ENCODE results near the gene APPL1.
"Not testable (repeated sequence)": the region's sequence is repeated elsewhere in the genome, so short reads cannot be mapped to it uniquely, and the experiment has no call there.

The APPL1 gene

DNA sequence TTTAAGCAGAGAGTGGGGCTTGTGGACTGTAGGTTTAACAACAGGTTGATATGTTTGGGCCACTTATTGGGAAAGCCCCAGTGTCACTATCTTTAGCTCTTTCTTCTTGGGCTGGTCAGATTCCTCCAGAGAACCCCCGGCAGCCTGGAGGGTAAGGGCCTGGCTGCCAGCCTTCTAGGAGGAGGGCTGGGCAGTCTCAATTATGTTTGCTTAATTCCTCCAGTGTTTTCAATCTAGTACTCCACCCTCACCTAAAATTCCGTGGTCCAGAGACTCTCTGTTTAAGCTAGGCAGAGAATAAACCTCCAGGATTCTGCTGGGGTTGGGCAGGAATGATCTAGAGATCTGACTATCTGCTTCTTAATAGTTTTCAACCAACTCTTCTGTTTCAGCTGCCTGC, 59.7 kb downstream of the APPL1 start:
- Histone ChIP-seq H3K27ac (no peak overlapping the region), H3K4me3 (no peak overlapping the region)
- TF ChIP-seq, protein P1, sequence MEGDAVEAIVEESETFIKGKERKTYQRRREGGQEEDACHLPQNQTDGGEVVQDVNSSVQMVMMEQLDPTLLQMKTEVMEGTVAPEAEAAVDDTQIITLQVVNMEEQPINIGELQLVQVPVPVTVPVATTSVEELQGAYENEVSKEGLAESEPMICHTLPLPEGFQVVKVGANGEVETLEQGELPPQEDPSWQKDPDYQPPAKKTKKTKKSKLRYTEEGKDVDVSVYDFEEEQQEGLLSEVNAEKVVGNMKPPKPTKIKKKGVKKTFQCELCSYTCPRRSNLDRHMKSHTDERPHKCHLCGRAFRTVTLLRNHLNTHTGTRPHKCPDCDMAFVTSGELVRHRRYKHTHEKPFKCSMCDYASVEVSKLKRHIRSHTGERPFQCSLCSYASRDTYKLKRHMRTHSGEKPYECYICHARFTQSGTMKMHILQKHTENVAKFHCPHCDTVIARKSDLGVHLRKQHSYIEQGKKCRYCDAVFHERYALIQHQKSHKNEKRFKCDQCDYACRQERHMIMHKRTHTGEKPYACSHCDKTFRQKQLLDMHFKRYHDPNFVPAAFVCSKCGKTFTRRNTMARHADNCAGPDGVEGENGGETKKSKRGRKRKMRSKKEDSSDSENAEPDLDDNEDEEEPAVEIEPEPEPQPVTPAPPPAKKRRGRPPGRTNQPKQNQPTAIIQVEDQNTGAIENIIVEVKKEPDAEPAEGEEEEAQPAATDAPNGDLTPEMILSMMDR (IDR thresholded peaks at IDR 0.05) = no peak
- DNase-seq (ENCODE audit: low spot score) = no peak

DNA sequence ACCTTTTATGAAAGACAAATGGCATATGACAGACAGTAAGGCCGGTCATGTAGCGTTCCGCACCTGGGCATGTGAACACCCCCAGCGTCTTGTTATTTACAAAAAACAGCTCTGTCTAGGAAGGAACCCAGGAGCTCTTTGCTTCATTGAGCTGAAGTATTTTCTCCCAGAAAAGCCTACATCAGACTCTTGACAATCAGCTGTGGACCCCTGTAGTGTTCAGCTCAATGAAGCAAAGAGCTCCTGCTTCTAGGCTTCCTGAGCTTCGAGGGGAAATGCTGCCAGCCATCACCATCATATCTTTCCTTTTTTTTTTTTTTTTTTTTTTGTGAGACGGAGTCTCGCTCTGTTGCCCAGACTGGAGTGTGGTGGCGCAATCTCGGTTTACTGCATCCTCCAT, 60.9 kb downstream of the APPL1 start:
- no peak for DNase-seq (ENCODE audit: low spot score)
- no peak overlapping the region for H3K27ac ChIP-seq
- TF ChIP-seq, protein P1 (IDR thresholded peaks at IDR 0.05) = no peak
- no peak overlapping the region for H3K4me3 ChIP-seq

DNA sequence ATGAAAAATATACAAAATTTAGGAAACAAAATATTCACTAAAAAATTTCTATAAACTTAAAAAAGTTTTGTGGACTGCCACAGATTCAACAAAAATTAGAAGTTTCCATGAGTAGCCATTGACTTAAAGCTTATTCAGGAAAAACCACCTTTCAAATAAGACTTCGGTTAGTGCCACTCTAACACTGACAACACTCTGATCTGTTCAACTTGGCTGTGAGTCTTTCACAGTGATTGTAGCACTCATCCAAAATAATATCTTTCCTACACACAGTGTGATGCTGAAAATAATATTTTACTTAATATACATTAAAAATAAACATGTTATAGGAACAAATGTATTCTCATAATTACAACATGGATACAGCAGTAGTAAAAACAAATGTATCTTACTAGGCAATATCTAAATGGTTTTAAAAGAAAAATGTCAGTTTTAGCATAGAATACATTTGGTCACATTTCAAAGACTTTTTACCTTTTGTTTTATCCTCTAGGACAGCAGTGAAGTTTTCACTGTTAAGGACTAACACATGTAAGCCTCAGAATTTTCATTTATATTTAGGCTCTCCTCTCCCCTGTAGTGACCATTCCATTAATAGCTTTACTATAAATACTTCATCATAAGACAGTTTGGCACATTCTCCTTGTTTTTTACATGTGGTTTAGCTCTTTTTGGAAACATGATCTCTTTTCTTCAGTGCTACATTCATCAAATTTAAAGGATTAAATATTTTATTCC, 64.8 kb downstream of the APPL1 start, which contains the start of gene ASB14:
Gene ASB14, minus strand, starts transcription at position 527 of the 738 bp plus-strand sequence. CDS start 652 bp downstream, outside the sequence.
- TF ChIP-seq, protein P1 (IDR thresholded peaks at IDR 0.05) = no peak
- DNase-seq (ENCODE audit: low spot score) = no peak
- H3K4me3 ChIP-seq = no peak within 1 kb of the TSS
- H3K27ac ChIP-seq = no peak within 1 kb of the TSS

DNA sequence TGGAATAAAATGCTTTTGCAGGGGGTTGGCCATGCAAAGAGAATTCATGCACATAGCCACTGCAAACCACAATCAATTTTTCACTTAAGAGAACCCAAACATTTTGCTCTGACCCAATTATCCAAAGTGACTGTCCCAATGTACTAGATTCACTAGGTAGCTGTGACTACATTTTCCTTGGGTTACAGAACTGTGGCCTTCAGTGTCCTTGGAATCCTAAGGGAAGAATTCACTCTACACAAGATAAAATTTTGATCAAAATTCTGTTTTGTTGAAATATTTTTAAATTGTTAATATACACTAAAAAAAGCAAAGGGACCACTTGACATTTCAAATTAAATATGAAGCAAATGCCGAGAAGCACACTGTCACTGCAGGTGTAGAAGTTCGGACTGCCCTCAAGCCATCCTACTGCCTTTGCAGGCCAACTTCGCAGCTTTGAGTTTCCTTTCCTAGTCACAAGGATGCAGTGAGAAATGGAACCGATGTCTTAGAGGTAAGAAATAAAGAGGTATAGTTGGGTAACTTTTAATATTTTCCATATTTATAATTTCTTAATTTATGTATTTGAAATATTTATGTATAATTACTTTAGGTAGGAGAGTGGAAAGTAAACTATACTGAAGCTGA, 65.5 kb downstream of the APPL1 start:
- H3K27ac ChIP-seq = no peak overlapping the region
- DNase-seq (ENCODE audit: low spot score) = no peak
- TF ChIP-seq, protein P1 (IDR thresholded peaks at IDR 0.05) = no peak
- no peak overlapping the region for H3K4me3 ChIP-seq

DNA sequence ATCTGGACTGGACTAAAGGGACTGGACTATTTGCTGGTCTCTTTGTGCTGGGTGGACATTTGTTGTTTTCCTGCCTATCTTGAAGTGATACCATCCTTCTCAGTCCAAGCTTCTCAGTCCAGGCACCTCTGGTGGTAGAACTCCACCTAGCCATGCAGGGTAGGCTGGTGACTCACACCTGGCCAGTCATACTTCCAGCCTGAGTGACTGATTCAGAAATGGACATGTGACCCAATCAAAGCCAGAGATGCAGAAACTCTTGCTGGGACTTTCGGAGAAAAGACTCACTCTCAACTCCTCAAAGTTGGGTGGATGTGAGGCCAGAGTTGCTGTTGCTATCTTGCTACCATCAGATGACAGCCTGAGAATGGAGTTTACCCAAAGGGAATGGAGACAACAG, 70.5 kb downstream of the APPL1 start:
- TF ChIP-seq, protein P1 (IDR thresholded peaks at IDR 0.05) = no peak
- H3K4me3 ChIP-seq = no peak overlapping the region
- no peak for DNase-seq (ENCODE audit: low spot score)
- no peak overlapping the region for H3K27ac ChIP-seq

DNA sequence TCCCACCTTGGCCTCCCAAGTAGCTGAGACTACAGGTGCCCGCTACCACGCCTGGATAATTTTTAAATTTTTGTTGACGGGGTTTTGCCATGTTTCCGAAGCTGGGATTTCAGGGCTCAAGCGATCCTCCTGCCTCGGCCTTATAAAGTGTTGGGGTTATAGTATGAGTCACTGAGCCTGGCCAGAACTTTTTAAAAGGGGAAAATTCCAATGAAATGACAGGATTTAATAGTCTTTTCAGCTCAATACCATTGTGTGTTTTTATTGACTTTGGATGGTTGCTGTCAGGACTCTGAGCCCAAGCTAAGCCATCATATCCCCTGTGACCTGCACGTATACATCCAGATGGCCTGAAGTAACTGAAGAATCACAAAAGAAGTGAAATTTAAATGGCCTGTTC, 76.0 kb downstream of the APPL1 start:
- not testable (repeated sequence) for H3K4me3 ChIP-seq; DNase-seq (ENCODE audit: low spot score); H3K27ac ChIP-seq

DNA sequence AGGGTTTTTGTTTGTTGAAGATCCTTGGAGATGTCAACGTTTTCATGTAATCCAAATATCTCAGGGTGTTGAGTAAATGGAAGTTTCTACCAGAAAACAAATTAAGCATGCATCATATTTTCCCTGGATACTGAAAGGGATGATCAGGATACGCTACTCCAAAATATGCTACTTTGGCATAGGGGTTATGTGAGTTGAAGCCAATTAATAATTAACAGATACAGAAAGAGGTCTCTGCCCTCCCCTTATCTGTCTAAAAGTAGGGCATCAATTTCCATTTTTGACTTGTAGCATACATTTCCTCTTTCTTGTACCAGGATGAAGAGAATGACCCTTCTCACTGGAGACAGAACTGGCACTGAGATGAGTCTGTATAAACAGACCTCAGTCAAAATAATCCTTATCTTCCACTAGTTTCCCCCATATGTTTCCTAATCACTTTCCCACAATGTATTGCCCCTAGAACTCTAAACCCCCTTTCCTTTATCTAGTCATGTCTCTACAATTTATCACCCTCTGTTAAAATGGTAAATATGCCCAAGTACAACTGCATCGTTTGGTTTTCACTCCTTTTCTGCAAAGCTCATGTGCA, 82.3 kb downstream of the APPL1 start:
- TF ChIP-seq, protein P1 (IDR thresholded peaks at IDR 0.05) = no peak
- H3K27ac ChIP-seq = no peak overlapping the region
- H3K4me3 ChIP-seq = no peak overlapping the region
- no peak for DNase-seq (ENCODE audit: low spot score)

Measured in coronary artery (tissue), 2 donors.